Neural cell (in vitro differentiated cells): ENCODE results near the gene GPRC5A. TPM values are rescaled to one million over a fixed set of nuclear protein-coding genes. Genes with fewer than 3 reads are reported as not detected.

Experiments used
- H2AFZ ChIP-seq: fragments of 200-600, 300-800 bp; sonication (generic), shearing (Covaris generic); 2 replicates; pipeline ENCODE4 v1.6.0; 2014; ENCODE audit warnings: low read depth, mild to moderate bottlenecking, antibody characterized with exemption, low read length, moderate library complexity
- H3F3A ChIP-seq: fragments of 200-600 bp; shearing (Covaris generic); 2 replicates; pipeline ENCODE4 v1.6.1; 2016; ENCODE audit warnings: mild to moderate bottlenecking, moderate library complexity, mixed read lengths, antibody characterized with exemption, low read length; ENCODE audit not compliant: insufficient read depth, poor library complexity, severe bottlenecking
- H3K27ac ChIP-seq: fragments of 200-600, 300-800 bp; sonication (generic), shearing (Covaris generic); 2 replicates; pipeline ENCODE4 v1.5.1; 2014; ENCODE audit warnings: mild to moderate bottlenecking, low read length, moderate library complexity
- H3K27me3 ChIP-seq: fragments of 300-800, 200-600 bp; sonication (generic), shearing (Covaris generic); 2 replicates; pipeline ENCODE4 v1.6.0; 2014; ENCODE audit warnings: mild to moderate bottlenecking, low read depth, low read length, moderate library complexity; ENCODE audit not compliant: insufficient read depth
- H3K36me3 ChIP-seq: fragments of 300-800, 200-600 bp; sonication (generic), shearing (Covaris generic); 2 replicates; pipeline ENCODE4 v1.5.1; 2014; ENCODE audit warnings: mild to moderate bottlenecking, antibody characterized with exemption, low read length, moderate library complexity; ENCODE audit not compliant: insufficient read depth
- H3K4me2 ChIP-seq: fragments of 300-800, 200-600 bp; sonication (generic), shearing (Covaris generic); 2 replicates; pipeline ENCODE4 v1.6.0; 2014; ENCODE audit warnings: mild to moderate bottlenecking, low read length
- H3K4me3 ChIP-seq: fragments of 300-800, 200-600 bp; sonication (generic), shearing (Covaris generic); 2 replicates; pipeline ENCODE4 v1.5.1; 2014; ENCODE audit warnings: mild to moderate bottlenecking, low read length, moderate library complexity
- H3K79me2 ChIP-seq: fragments of 200-600 bp; shearing (Covaris generic); replicated peaks from 2 replicates; pipeline ENCODE4 v1.6.0; 2014; ENCODE audit warnings: mild to moderate bottlenecking, low read length, moderate library complexity; ENCODE audit not compliant: insufficient read depth
- H3K9ac ChIP-seq: fragments of 300-800, 200-600 bp; sonication (generic), shearing (Covaris generic); 2 replicates; pipeline ENCODE4 v1.6.1; 2016; ENCODE audit warnings: mild to moderate bottlenecking, low read length, mixed read lengths
- H3K9me2 ChIP-seq: fragments of 200-600 bp; shearing (Covaris generic); 2 replicates; pipeline ENCODE4 v1.6.1; 2016; ENCODE audit warnings: mild to moderate bottlenecking, low read length, mixed read lengths; ENCODE audit not compliant: insufficient read depth
- H3K9me3 ChIP-seq: fragments of 200-600, 300-800 bp; sonication (generic), shearing (Covaris generic); 2 replicates; pipeline ENCODE4 v1.6.1; 2016; ENCODE audit warnings: mild to moderate bottlenecking, mixed run types, low read length, moderate library complexity, mixed read lengths
- H4K20me1 ChIP-seq: fragments of 200-600 bp; shearing (Covaris generic); 2 replicates; pipeline ENCODE4 v1.6.1; 2016; ENCODE audit warnings: mild to moderate bottlenecking, mixed run types; ENCODE audit not compliant: insufficient read depth
- EP300 ChIP-seq: fragments of 450-650 bp; conservative IDR thresholded peaks from 2 replicates; pipeline ENCODE4 v1.6.1; 2014; ENCODE audit warnings: antibody characterized with exemption, mild to moderate bottlenecking, moderate library complexity; ENCODE audit not compliant: poor library complexity, severe bottlenecking
- EZH2 ChIP-seq: fragments of 200-600, 300-800 bp; shearing (Covaris generic), sonication (generic); IDR thresholded peaks from 2 replicates; pipeline ENCODE4 v1.6.1; 2014; ENCODE audit warnings: antibody characterized with exemption, low read length, borderline replicate concordance, mild to moderate bottlenecking; ENCODE audit not compliant: insufficient read depth, poor library complexity, severe bottlenecking
- MXI1 ChIP-seq: fragments of 450-650 bp; conservative IDR thresholded peaks from 2 replicates; pipeline ENCODE4 v1.6.1; 2014; ENCODE audit warnings: antibody characterized with exemption, mild to moderate bottlenecking; ENCODE audit not compliant: poor library complexity, severe bottlenecking
- POLR2AphosphoS5 ChIP-seq: IDR thresholded peaks from 2 replicates; pipeline ENCODE4 v1.6.1; 2012
- RAD21 ChIP-seq: fragments of 450-650 bp; conservative IDR thresholded peaks from 2 replicates; pipeline ENCODE4 v1.6.1; 2014; ENCODE audit warnings: antibody characterized with exemption, mild to moderate bottlenecking, moderate library complexity
- SMC3 ChIP-seq: fragments of 450-650 bp; conservative IDR thresholded peaks from 2 replicates; pipeline ENCODE4 v1.6.1; 2014; ENCODE audit warnings: antibody characterized with exemption, mild to moderate bottlenecking, moderate library complexity; ENCODE audit not compliant: poor library complexity
- TAF1 ChIP-seq: IDR thresholded peaks from 2 replicates; pipeline ENCODE4 v1.6.1; 2012; ENCODE audit warnings: low read depth
- polyA plus RNA-seq: library from polyadenylated mRNA; depleted of rRNA; stranded (reverse); fragments of >200 nt; gene quantifications from 2 replicates; pipeline ENCODE4 v1.2.3, GENCODE V29; 2014
- TF ChIP-seq, protein P1 (sequence below): fragments of 450-650 bp; IDR thresholded peaks from 2 replicates; pipeline ENCODE4 v1.5.1; 2014; ENCODE audit warnings: antibody characterized with exemption, mild to moderate bottlenecking, moderate library complexity; ENCODE audit not compliant: poor library complexity, severe bottlenecking
- TF ChIP-seq, protein P2 (sequence below): IDR thresholded peaks from 2 replicates; pipeline ENCODE4 v1.6.1; 2012; ENCODE audit warnings: borderline replicate concordance

GPRC5A gene
- polyA plus RNA-seq, 1 donor from 2014 or later = 0.09 TPM

DNA sequence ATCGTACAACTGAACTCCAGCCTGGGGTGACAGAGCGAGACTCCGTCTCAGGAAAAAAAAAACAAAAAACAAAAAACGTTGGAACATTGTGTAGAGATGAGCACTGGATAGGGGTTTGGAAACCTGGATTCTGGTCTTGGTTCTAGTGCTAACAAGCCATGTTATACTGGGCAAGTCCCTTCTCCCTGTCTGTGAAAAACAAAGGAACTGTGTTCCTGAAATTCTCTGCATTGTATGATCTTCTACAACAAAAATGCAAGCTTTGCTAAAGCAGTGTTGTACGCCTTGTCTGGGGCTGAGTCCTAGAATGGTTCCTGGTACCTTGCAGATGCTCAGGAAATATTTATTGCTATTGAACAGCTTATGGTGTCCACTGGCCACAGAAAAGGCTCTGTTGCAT lies 47.2 kb downstream of the GPRC5A start:
- Histone ChIP-seq H4K20me1 (no peaks in the 10 kb centered on the region), H3K4me2 (no peak overlapping the region), H2AFZ (no peak overlapping the region), H3K36me3 (no peaks in the 10 kb centered on the region), H3K79me2 (no peaks in the 10 kb centered on the region), H3K9me3 (no peaks in the 10 kb centered on the region), H3K9ac (no peak overlapping the region), H3K27me3 (no peaks in the 10 kb centered on the region), H3K9me2 (no peaks in the 10 kb centered on the region), H3K4me3 (no peak overlapping the region), H3K27ac (no peak overlapping the region), H3F3A (no peaks in the 10 kb centered on the region)
- no peak for TF ChIP-seq RAD21
- TF ChIP-seq, protein P1, sequence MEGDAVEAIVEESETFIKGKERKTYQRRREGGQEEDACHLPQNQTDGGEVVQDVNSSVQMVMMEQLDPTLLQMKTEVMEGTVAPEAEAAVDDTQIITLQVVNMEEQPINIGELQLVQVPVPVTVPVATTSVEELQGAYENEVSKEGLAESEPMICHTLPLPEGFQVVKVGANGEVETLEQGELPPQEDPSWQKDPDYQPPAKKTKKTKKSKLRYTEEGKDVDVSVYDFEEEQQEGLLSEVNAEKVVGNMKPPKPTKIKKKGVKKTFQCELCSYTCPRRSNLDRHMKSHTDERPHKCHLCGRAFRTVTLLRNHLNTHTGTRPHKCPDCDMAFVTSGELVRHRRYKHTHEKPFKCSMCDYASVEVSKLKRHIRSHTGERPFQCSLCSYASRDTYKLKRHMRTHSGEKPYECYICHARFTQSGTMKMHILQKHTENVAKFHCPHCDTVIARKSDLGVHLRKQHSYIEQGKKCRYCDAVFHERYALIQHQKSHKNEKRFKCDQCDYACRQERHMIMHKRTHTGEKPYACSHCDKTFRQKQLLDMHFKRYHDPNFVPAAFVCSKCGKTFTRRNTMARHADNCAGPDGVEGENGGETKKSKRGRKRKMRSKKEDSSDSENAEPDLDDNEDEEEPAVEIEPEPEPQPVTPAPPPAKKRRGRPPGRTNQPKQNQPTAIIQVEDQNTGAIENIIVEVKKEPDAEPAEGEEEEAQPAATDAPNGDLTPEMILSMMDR = no peak
- TF ChIP-seq TAF1 = no peak
- no peak for TF ChIP-seq EZH2
- no peak for TF ChIP-seq EP300
- TF ChIP-seq, protein P2, sequence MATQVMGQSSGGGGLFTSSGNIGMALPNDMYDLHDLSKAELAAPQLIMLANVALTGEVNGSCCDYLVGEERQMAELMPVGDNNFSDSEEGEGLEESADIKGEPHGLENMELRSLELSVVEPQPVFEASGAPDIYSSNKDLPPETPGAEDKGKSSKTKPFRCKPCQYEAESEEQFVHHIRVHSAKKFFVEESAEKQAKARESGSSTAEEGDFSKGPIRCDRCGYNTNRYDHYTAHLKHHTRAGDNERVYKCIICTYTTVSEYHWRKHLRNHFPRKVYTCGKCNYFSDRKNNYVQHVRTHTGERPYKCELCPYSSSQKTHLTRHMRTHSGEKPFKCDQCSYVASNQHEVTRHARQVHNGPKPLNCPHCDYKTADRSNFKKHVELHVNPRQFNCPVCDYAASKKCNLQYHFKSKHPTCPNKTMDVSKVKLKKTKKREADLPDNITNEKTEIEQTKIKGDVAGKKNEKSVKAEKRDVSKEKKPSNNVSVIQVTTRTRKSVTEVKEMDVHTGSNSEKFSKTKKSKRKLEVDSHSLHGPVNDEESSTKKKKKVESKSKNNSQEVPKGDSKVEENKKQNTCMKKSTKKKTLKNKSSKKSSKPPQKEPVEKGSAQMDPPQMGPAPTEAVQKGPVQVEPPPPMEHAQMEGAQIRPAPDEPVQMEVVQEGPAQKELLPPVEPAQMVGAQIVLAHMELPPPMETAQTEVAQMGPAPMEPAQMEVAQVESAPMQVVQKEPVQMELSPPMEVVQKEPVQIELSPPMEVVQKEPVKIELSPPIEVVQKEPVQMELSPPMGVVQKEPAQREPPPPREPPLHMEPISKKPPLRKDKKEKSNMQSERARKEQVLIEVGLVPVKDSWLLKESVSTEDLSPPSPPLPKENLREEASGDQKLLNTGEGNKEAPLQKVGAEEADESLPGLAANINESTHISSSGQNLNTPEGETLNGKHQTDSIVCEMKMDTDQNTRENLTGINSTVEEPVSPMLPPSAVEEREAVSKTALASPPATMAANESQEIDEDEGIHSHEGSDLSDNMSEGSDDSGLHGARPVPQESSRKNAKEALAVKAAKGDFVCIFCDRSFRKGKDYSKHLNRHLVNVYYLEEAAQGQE = no peak

DNA sequence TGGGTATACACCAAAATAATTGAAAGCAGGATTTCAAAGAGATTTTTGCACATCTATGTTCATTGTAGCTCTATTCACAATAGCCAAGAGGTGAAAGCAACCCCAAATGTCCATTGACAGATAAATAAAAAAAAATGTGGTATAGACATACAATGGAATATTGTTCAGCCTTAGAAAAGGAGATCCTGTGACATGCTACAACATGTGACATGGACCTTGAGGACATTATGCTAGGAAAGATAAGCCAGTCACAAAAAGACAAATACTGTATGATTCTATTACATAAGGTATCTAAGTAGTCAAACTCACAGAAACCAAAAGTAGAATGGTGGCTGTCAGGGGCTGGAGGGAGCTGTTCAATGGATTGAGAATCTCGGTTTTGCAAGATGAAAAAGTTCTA lies 48.5 kb downstream of the GPRC5A start:
- TF ChIP-seq TAF1 (no peak), EZH2 (no peak), EP300 (no peak), SMC3 (no peak), MXI1 (no peak), POLR2AphosphoS5 (no peak), RAD21 (no peak)
- TF ChIP-seq, protein P2 = no peak
- TF ChIP-seq, protein P1 = no peak
- no peak overlapping the region for H3K27ac ChIP-seq
- H3K9ac ChIP-seq = no peak overlapping the region
- H3K4me3 ChIP-seq = no peak overlapping the region
- no peaks in the 10 kb centered on the region for H3K36me3 ChIP-seq
- no peaks in the 10 kb centered on the region for H3K9me2 ChIP-seq
- H3K4me2 ChIP-seq = no peak overlapping the region
- no peak overlapping the region for H2AFZ ChIP-seq
- no peaks in the 10 kb centered on the region for H3F3A ChIP-seq
- no peaks in the 10 kb centered on the region for H3K79me2 ChIP-seq
- H4K20me1 ChIP-seq = no peaks in the 10 kb centered on the region
- no peaks in the 10 kb centered on the region for H3K9me3 ChIP-seq
- no peaks in the 10 kb centered on the region for H3K27me3 ChIP-seq
